GM18951 (cell line): ENCODE results near the gene QRICH2.
"Not testable (repeated sequence)": the region's sequence is repeated elsewhere in the genome, so short reads cannot be mapped to it uniquely, and the experiment has no call there.

Experiments used
- POLR2A ChIP-seq: IDR thresholded peaks from 4 replicates; pipeline ENCODE4 v1.6.1; 2011; ENCODE audit warnings: mild to moderate bottlenecking; ENCODE audit not compliant: insufficient read length, insufficient read depth; ENCODE audit errors: extremely low read depth
- in situ Hi-C: fragments of 300-500 bp; cut with MboI; formaldehyde crosslinking; loops from one replicate; pipeline ENCODE4 v1.12.0; 2022; ENCODE audit warnings: low sequenced_read_pairs, mixed read lengths, inconsistent platforms; ENCODE audit not compliant: unreplicated experiment

Gene QRICH2

DNA sequence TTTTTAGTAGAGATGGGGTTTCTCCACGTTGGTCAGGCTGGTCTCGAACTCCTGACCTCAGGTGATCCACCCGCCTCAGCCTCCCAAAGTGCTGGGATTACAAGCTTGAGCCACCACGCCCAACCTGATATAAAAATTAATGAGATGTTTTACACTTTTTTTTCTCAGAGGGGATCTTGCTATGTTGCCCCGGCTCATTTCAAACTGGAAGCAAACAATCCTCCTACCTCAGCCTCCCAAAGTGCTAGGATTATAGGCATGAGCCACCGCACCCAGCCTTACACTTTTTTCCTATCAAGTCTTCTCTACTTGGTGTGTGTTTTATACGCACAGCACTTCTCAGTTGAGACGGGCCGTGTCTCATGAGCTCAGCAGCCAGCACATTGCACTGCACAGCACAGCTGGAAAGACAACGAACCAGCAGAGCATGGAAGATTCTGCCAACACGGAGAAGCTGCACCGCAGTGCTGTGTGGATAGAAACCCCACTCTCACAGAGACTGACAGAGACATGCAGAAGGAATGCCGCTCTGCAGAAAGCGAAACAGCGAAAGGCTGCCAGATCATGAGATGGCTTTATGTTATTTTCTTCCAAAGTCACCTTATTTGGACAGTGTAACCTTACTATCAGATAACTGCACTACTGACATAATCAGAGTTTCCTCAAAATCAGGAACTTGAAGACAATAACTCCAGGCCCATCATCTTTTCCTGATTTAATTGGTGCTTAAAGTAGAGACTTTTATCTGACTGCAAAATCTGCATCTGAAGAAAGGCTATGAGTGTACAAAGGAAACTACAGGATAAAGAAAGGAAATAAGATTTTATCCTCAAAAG is 6.5 kb upstream of the QRICH2 start:
- no peak for TF ChIP-seq POLR2A
- in situ Hi-C loops, result no loop called here

DNA sequence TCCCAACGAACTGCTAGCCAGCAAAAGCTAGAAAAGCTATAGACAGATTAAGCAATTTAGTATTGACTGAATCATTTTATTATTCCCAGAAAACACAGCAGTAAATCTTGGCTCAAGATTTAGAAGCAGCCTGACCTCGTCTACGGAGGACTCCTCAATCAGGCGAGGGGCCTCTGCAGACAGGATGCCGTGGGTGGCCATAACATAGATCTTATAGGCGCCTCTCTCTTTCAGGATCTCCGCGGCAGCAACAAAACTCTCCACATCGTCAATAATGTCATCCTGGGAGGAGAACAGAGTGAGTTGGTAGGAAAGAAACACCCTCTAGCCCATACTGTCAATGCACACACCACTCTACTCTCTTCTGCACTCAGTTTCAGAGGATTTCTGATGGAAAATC is 4.7 kb upstream of the QRICH2 start:
- in situ Hi-C loops, result no loop called here
- TF ChIP-seq POLR2A, result no peak

DNA sequence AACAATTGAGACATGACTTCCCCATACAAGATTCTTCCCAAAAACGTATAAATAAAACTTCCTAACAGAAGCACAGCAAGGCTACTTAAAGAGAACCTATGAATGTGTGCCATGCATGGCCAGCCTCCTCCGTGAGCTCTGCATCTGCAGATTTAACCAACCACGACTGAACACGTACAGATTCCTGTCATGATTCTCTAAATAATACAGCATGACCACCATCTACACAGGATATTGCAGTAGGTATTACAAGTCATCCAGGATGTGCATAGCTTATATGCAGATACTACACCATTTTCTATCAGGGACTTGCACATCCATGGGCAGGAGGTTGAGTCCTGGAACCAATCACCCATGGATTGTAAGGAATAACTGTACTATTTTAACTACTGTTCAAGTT is 1.4 kb upstream of the QRICH2 start:
- in situ Hi-C loops, result no loop called here
- TF ChIP-seq POLR2A, result no peak

DNA sequence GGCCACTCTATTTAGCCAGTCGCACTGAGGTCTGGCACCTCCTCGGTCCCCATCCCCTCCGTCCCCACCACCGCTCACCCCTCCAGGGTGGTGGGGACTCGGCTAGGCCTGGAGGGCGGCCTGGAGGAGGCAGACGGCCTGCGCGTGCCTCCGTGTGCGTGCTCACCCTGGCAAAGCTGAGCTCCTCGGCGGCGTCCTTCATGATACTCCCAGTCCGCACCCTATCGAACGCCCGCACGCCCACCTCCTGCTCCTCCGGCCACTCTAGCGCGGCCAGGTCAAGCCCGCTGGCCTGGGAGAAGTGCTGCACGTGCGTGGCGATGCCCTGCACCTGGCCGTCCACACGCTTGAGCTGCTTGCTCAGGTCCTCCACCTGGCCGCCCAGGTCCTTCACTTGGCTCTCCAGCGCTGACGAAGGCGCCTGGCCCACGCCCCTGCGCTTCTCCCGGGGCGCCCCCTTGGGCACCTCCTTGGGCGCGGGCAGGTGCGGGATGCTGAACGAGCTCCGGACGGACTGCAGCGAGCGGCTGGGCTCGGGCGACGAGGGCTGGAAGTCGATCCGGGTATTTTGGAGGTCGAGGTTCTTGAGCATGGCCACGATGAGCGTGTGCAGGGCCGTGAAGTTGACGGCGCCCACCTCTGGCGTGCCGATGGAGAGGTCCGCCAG is 644 bp downstream of the QRICH2 start:
- in situ Hi-C loops, result no loop called here
- no peak for TF ChIP-seq POLR2A

DNA sequence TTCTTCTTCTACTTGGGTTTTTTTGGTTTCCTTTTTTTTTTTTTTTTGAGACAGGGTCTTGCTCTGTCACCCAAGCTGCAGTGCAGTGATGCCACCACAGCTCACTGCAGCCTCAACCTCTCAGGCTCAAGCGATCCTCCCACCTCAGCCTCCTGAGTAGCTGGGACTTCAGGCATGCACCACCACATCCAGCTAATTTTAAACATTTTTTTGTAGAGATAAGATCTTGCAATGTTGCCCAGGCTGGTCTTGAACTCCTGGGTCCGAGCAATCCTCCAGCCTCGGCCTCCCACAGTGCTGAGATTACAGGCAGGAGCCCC is 3.0 kb downstream of the QRICH2 start:
- in situ Hi-C loops, result not testable (repeated sequence)

DNA sequence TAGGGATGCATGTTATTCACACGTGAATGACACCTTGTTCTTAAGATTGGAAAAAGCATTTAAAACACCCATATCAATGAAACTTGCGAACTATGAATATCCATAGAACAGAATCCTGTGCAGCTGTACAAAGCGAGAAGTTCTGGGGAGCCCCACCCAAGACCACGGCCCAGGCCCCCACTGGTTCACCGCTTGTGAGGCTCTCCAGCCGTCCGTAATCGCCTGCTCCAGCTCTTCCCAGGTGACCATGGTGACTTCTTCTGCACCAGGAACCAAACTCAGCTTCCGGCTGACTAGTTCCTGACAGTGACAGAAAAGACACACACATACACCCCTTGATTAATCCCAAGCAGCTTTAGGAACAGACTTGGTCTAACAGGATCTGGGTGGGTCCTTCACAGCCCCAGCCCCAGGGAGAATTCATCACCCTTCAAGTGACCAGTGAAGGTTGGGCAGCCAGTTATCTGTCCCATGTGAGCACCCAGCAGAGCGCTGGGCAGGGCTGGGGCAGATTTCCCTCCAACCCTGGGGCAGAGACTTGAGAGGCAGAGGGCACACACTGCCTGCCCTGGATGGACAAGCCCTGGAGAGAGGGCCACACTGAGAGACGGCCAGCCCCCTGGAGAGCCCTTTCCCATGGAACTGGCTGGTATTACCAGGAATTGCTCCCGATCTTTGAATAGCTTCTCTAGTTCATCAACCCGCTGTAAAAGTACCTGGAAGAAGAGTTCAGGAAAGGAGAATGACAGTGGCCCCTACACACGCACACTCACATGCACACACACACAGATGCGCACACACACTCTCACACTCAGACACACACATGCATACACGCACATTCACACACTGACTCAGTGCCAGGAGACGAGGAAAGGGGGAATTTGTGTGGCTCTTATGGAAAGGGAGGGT is 3.6 kb downstream of the QRICH2 start:
- TF ChIP-seq POLR2A, result no peak
- in situ Hi-C loops, result loop anchor here (5.0 kb wide), 1 partner anchor 88 kb away; no protein-coding TSS in a partner anchor

DNA sequence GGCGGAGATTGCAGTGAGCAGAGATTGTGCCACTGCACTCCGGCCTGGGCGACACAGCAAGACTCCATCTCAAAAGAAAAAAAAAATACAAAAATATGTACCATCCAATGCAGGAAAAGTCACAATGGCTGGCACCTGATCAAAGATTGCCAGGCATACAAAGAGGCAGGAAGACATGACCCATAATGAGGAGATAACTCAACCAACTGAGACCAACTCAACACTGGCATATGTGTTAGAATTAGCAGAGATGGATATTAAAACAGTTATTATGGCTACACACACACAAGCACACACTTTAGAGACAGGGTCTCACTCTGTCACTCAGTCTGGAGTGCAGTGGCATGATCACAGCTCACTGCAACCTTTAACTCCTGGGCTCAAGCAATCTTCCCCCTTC is 10.6 kb downstream of the QRICH2 start:
- TF ChIP-seq POLR2A, result no peak
- in situ Hi-C loops, result loop anchor here (10.0 to 25.0 kb wide), 2 partner anchors 283 to 385 kb away; partner anchors contain the start of gene MRPL38

DNA sequence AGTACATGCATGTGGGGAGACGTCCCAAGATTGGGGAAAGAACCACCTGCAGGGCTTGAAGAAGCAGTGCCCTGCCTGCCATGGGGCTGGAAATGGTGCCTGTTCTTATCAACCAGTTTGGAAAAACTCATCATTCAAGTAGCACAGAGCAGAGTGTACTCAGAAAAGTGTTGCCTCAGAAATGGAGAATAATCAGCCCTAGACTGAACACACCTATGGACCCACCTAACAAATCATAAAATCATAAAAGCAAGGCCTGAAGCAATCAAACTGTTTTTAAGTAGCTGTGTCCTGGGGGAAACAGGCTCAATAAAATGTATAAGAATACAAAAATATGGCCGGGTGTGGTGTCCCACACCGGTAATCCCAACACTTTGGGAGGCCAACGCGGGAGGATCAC is 11.2 kb downstream of the QRICH2 start:
- in situ Hi-C loops, result loop anchor here (10.0 to 25.0 kb wide), 2 partner anchors 282 to 385 kb away; partner anchors contain the start of gene MRPL38
- no peak for TF ChIP-seq POLR2A

DNA sequence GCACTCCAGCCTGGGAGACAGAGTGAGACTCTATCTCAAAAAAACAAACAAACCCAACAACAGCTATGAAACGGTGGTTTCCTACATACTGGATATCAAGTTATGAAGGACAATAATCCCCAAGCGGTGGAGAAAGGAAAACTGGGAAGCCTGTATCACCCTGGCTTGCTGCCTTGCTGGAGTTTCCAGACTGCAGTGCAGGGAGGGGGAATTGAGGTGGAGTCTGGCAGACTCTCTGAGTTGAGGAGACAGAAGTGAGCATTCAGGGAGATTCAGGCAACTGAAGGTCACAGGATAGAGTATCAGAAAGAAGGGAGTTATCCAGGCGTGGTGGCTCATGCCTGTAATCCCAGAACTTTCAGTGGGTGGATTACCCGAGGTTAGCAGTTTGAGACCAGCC is 11.9 kb downstream of the QRICH2 start:
- TF ChIP-seq POLR2A, result no peak
- in situ Hi-C loops, result loop anchor here (10.0 to 25.0 kb wide), 2 partner anchors 281 to 384 kb away; partner anchors contain the start of gene MRPL38

DNA sequence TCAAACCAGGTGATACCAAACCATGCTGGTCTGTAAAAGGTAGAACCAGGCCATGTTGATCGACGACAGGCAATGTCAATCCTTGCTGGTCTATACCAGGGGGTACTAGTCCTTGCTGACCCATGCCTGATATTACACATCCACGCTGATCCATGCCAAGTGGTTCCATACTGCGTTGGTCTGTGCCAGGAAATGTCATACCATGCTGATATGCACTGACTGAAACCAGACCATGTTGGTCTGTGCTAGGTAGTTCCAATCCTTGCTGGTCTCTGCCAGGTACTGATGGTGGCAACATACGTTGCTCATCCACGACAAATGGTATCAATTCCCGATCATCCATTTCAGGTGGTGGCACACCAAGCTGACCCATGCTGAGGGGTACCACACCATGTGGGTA is 15.0 kb downstream of the QRICH2 start:
- no peak for TF ChIP-seq POLR2A
- in situ Hi-C loops, result loop anchor here (10.0 to 25.0 kb wide), 2 partner anchors 278 to 381 kb away; partner anchors contain the start of gene MRPL38

DNA sequence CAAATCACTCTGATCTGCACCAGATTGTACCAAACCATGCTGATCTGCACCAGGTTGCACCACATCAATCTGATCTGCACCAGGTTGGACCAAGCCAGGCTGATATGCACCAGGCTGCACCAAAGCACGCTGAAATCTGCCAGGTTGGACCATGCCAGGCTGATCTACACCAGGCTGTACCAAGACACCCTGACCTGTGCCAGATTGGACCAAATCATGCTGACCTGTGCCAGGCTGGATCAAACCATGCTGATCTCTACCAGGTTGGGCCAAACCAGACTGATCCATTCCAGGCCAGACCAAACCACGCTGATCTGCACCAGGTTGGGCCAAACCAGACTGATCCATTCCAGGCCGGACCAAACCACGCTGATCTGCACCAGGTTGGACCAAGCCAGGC is 15.5 kb downstream of the QRICH2 start:
- in situ Hi-C loops, result loop anchor here (10.0 to 25.0 kb wide), 2 partner anchors 278 to 380 kb away; partner anchors contain the start of gene MRPL38

DNA sequence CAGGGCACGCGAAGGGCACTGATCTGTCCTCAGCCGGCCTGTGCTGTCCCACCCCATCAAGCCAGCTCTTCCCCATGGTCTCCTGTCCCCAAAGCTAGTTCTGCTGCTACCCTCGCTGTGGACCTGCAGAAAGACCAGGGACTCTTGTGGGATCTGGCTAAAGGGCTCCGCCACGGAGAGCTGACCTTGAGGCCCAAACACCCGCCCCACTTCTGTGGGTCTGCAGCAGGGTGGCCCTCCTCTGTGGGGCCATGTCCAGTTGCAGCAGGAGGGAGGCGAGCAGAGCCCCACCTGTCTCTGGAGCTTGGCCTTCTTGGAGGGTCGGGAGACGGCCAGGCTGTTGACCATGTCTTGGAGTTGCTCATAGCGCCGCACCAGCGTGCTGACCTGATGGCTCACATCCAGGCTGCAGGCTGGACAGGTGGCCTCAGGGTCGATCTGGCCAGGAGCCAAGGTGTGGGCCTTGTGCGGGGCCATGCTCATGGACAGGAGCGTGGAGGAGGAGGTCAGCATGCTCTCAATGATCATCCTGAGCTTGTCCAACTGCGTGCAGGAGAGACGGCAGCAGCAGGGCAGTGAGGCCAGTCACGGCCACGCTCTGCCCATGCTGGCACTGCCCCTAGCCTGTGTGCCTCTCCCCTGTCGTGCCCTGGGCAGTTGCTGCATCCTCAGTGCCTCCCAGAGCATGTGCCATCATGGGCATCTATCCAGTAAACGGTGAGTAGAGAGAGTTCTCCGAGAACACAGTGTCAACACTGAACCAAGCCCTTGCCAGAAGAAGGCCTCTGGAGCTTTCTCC is 26.3 kb downstream of the QRICH2 start:
- TF ChIP-seq POLR2A, result no peak
- in situ Hi-C loops, result loop anchor here (5.0 to 25.0 kb wide), 2 partner anchors 154 to 369 kb away; partner anchors contain the start of gene MRPL38

More for the DNA sequence above, 15.5 kb downstream of the QRICH2 start:
- TF ChIP-seq POLR2A, result no peak

DNA sequence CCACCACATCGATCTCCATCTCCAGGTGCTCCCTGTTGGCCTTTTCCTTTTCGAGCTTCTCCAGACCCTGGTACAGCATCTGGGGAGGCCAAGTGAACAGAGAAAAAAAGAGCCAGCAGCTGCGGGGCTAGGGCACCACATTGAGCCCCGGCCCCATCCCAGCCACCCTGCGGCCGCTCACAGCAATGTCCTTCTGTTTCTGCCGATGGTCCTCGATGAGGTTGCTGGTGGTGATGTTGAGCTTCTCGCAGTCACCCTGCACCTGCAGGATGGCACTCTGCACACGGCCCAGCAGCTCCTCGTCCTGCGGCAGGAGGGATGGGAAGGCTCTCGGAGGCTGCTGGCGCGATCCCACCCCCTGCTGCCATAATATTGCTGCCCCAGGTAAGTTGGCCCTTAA is 27.4 kb downstream of the QRICH2 start:
- in situ Hi-C loops, result loop anchor here (5.0 to 25.0 kb wide), 2 partner anchors 153 to 368 kb away; partner anchors contain the start of gene MRPL38

More for the DNA sequence above, 27.4 kb downstream of the QRICH2 start:
- TF ChIP-seq POLR2A, result no peak
